H1 (cell line): ENCODE results near the gene CDK13. TPM values are rescaled to one million over a fixed set of nuclear protein-coding genes. Genes with fewer than 3 reads are reported as not detected.

Experiments used
- CTCF ChIA-PET: fragments of 300-600 bp; sonication (Branson Sonifier 250); formaldehyde crosslinking; loops from one replicate; lab custom pipeline; 2021; ENCODE audit not compliant: partially characterized antibody; lab: Charles Lee
- POLR2A ChIA-PET: fragments of 300-600 bp; sonication (Branson Sonifier 250); formaldehyde crosslinking; loops from one replicate; lab custom pipeline; 2021; ENCODE audit warnings: inconsistent platforms; ENCODE audit not compliant: partially characterized antibody; lab: Charles Lee
- DNase-seq, 2 experiments: peaks; one replicate each; pipeline versions ENCODE4 v3.0.0 to v3.0.0-alpha.2; 2010 to 2022; ENCODE audit warnings: low spot score in 2 of 2, low read depth in 1 of 2, mixed read lengths in 1 of 2
- FAIRE-seq: peaks from 2 replicates; lab custom pipeline; 2011; peaks lifted over from hg19 to GRCh38; lab: Jason Lieb, UNC
- H2AFZ ChIP-seq: 2 replicates; pipeline ENCODE4 v1.8.1; 2012; ENCODE audit warnings: low read length, inconsistent platforms
- H2AK5ac ChIP-seq: 2 replicates; pipeline ENCODE4 v1.6.1; 2013; ENCODE audit warnings: low read depth, low read length
- H2BK120ac ChIP-seq: replicated peaks from 2 replicates; pipeline ENCODE3; 2013; ENCODE audit warnings: low read depth, low read length, inconsistent platforms
- H2BK12ac ChIP-seq: 2 replicates; pipeline ENCODE4 v1.6.1; 2013; ENCODE audit warnings: low read depth, low read length
- H2BK15ac ChIP-seq: 2 replicates; pipeline ENCODE4 v1.6.1; 2013; ENCODE audit warnings: low read length
- H2BK20ac ChIP-seq: 2 replicates; pipeline ENCODE4 v1.6.1; 2013; ENCODE audit warnings: low read length
- H2BK5ac ChIP-seq: 2 replicates; pipeline ENCODE4 v1.6.1; 2013; ENCODE audit warnings: low read depth, low read length
- H3K14ac ChIP-seq: 2 replicates; pipeline ENCODE4 v1.6.1; 2013; ENCODE audit warnings: inconsistent platforms; ENCODE audit not compliant: insufficient read length
- H3K18ac ChIP-seq: 2 replicates; pipeline ENCODE4 v1.6.1; 2013; ENCODE audit warnings: low read length; ENCODE audit errors: extremely low read depth
- H3K23ac ChIP-seq: 2 replicates; pipeline ENCODE4 v1.6.1; 2013; ENCODE audit warnings: inconsistent platforms; ENCODE audit not compliant: insufficient read length
- H3K23me2 ChIP-seq: 2 replicates; pipeline ENCODE4 v1.6.1; 2013; ENCODE audit warnings: low read depth, low read length
- H3K27ac ChIP-seq: 2 replicates; pipeline ENCODE4 v1.6.1; 2011; ENCODE audit warnings: low read depth, low read length, inconsistent platforms
- H3K27me3 ChIP-seq, 4 experiments: replicated peaks in 1 of 4; 1 replicate in 1 of 4; 2 replicates in 3 of 4; pipeline versions ENCODE4 v1.6.1 to v1.8.1; 2011 to 2013; ENCODE audit warnings: low read length in 3 of 4, mild to moderate bottlenecking in 3 of 4, inconsistent platforms in 2 of 4, mixed read lengths in 2 of 4, moderate library complexity in 1 of 4; ENCODE audit not compliant: control insufficient read depth in 3 of 4, insufficient read depth in 3 of 4; ENCODE audit errors: extremely low read depth in 1 of 4
- H3K36me3 ChIP-seq, 4 experiments: 2 replicates each; pipeline versions ENCODE4 v1.6.1 to v1.8.1; 2011 to 2013; ENCODE audit warnings: mild to moderate bottlenecking in 4 of 4, low read length in 3 of 4, moderate library complexity in 2 of 4, control low read depth in 1 of 4, inconsistent platforms in 1 of 4; ENCODE audit not compliant: insufficient read depth in 4 of 4, control insufficient read depth in 2 of 4
- H3K4ac ChIP-seq: replicated peaks from 2 replicates; pipeline ENCODE3; 2013; ENCODE audit warnings: low read length, low read depth, mixed read lengths, inconsistent platforms; ENCODE audit not compliant: insufficient read length
- H3K4me1 ChIP-seq, 4 experiments: replicated peaks in 1 of 4; 1 replicate in 1 of 4; 2 replicates in 3 of 4; pipeline versions ENCODE4 v1.6.1 to v1.8.1; 2011 to 2013; ENCODE audit warnings: low read length in 3 of 4, inconsistent platforms in 2 of 4, mixed read lengths in 1 of 4; ENCODE audit not compliant: insufficient read depth in 4 of 4, control insufficient read depth in 3 of 4
- H3K4me2 ChIP-seq, 2 experiments: 2 replicates each; pipeline versions ENCODE4 v1.6.1 to v1.8.1; 2011 to 2013; ENCODE audit warnings: low read depth in 2 of 2, low read length in 2 of 2, control low read depth in 1 of 2, inconsistent platforms in 1 of 2, mild to moderate bottlenecking in 1 of 2; ENCODE audit not compliant: insufficient read depth in 1 of 2
- H3K4me3 ChIP-seq, 4 experiments: fragments of 200-600, 300-600 bp in 1 of 4; sonication (generic), shearing (Covaris generic), sonication (Bioruptor Twin) in 1 of 4; 2 replicates each; pipeline versions ENCODE4 v1.5.1 to v1.8.1; 2011 to 2016; ENCODE audit warnings: low read length in 4 of 4, low read depth in 3 of 4, control low read depth in 2 of 4, inconsistent platforms in 2 of 4, mild to moderate bottlenecking in 2 of 4, mixed read lengths in 1 of 4, moderate library complexity in 1 of 4; ENCODE audit not compliant: insufficient read depth in 2 of 4; ENCODE audit errors: extremely low read depth in 1 of 4
- H3K56ac ChIP-seq: replicated peaks from 2 replicates; pipeline ENCODE3; 2013; ENCODE audit warnings: low read depth, mild to moderate bottlenecking, mixed read lengths, low read length, inconsistent platforms; ENCODE audit not compliant: insufficient read length
- H3K79me1 ChIP-seq: 2 replicates; pipeline ENCODE4 v1.6.1; 2013; ENCODE audit warnings: low read depth, low read length, control low read depth
- H3K79me2 ChIP-seq, 2 experiments: 2 replicates each; pipeline versions ENCODE4 v1.6.1 to v1.8.1; 2012 to 2013; ENCODE audit warnings: low read length in 2 of 2, mild to moderate bottlenecking in 2 of 2, inconsistent platforms in 1 of 2; ENCODE audit not compliant: insufficient read depth in 2 of 2, control insufficient read depth in 1 of 2
- H3K9ac ChIP-seq, 4 experiments: replicated peaks in 1 of 4; 1 replicate in 1 of 4; 2 replicates in 3 of 4; pipeline versions ENCODE4 v1.6.1 to v1.8.1; 2011 to 2013; ENCODE audit warnings: low read depth in 3 of 4, low read length in 3 of 4, control low read depth in 2 of 4, mild to moderate bottlenecking in 2 of 4, moderate library complexity in 2 of 4, inconsistent platforms in 1 of 4; ENCODE audit errors: extremely low read depth in 1 of 4
- H3K9me3 ChIP-seq, 2 experiments: 2 replicates each; pipeline versions ENCODE4 v1.6.1 to v1.8.1; 2012 to 2013; ENCODE audit warnings: mild to moderate bottlenecking in 2 of 2, moderate library complexity in 2 of 2, control low read depth in 1 of 2, inconsistent platforms in 1 of 2, low read depth in 1 of 2, low read length in 1 of 2, mixed read lengths in 1 of 2; ENCODE audit not compliant: insufficient read depth in 2 of 2
- H4K20me1 ChIP-seq, 2 experiments: replicated peaks in 1 of 2; 2 replicates each; pipeline versions ENCODE3 to v1.8.1; 2011 to 2013; ENCODE audit warnings: inconsistent platforms in 2 of 2, low read length in 2 of 2, mild to moderate bottlenecking in 1 of 2; ENCODE audit not compliant: insufficient read depth in 2 of 2, control insufficient read depth in 1 of 2
- H4K5ac ChIP-seq: 2 replicates; pipeline ENCODE4 v1.6.1; 2013; ENCODE audit warnings: low read length, low read depth, mixed read lengths, inconsistent platforms; ENCODE audit not compliant: insufficient read length
- H4K8ac ChIP-seq: 2 replicates; pipeline ENCODE4 v1.8.0; 2013; ENCODE audit warnings: mild to moderate bottlenecking, moderate library complexity, low read length, inconsistent platforms; ENCODE audit not compliant: insufficient read depth; ENCODE audit errors: extremely low read depth
- H4K91ac ChIP-seq: replicated peaks from 2 replicates; pipeline ENCODE3; 2013; ENCODE audit warnings: low read length, mixed read lengths, inconsistent platforms; ENCODE audit not compliant: insufficient read length
- CREB1 ChIP-seq: IDR thresholded peaks from 2 replicates; pipeline ENCODE4 v1.6.1; 2012; ENCODE audit warnings: inconsistent platforms
- WGBS, 2 experiments: shearing (Covaris generic) in 1 of 2; methylation state at CpG; one replicate each; pipeline versions ENCODE4 v1.1.6 to v1.1.7; 2013 to 2015; ENCODE audit warnings: low lambda C conversion rate in 2 of 2, mixed read lengths in 2 of 2, inconsistent platforms in 1 of 2, low coverage in 1 of 2, missing lambda C conversion rate in 1 of 2; ENCODE audit not compliant: insufficient replicate concordance in 2 of 2, insufficient coverage in 1 of 2, insufficient read length in 1 of 2; ENCODE audit errors: extremely low coverage in 1 of 2, missing lambda C conversion rate in 1 of 2; 5-methylcytosine and 5-hydroxymethylcytosine counted together
- polyA plus RNA-seq, 7 experiments: library from polyadenylated mRNA; depleted of rRNA in 3 of 7; stranded (reverse) in 5 of 7; unstranded in 2 of 7; fragments of >200 nt in 5 of 7; fragments of 200-250 nt in 2 of 7; gene quantifications; 1 replicate in 5 of 7; 2 replicates in 1 of 7; 4 replicates in 1 of 7; pipeline versions ENCODE4 v1.2.1 to v1.2.3, GENCODE V29; 2011 to 2013; ENCODE audit warnings: missing spikeins in 2 of 7, mixed read lengths in 2 of 7
- total RNA-seq: library from RNA; stranded (reverse); fragmentation: NEBNext Ultra II Directional; extraction: Animal tissue kit (Norgen Biotek cat#: 25700); gene quantifications from 2 replicates; pipeline ENCODE4 v1.2.1, GENCODE V29; 2021

Gene CDK13
- total and polyA plus RNA-seq, 2 of the 8 experiments (the other 6 are each of a cell fraction or from before 2014, with no cell fraction given), result 22.6 to 49.5 TPM

DNA sequence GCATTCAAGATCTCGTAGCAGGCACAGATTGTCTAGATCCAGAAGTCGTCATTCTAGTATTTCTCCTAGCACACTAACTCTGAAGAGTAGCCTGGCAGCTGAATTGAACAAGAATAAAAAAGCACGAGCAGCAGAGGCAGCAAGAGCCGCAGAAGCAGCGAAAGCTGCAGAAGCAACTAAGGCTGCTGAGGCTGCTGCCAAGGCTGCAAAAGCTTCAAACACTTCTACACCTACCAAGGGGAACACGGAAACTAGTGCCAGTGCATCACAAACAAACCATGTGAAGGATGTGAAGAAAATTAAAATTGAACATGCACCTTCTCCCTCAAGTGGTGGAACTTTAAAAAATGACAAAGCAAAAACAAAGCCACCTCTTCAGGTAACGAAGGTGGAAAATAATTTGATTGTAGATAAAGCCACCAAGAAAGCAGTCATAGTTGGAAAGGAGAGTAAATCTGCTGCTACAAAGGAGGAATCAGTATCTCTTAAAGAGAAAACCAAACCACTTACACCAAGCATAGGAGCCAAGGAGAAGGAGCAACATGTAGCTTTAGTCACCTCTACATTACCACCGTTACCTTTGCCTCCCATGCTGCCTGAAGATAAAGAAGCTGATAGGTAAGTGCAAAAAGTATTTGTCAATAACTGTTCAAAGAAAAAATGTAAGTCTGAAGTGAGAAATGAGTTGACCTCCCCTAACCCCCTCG is 37.7 kb downstream of the CDK13 start:
- Histone ChIP-seq H3K27ac (no peak overlapping the region), H3K36me3 (peaks cover 0 to 11% (median 3%) of the 10 kb centered on the region in 4 experiments; a peak in 2 of 8 replicates), H3K14ac (no peak overlapping the region), H3K4me2 (no peak overlapping the region), H3K9me3 (no peaks in the 10 kb centered on the region), H2AFZ (no peak overlapping the region), H4K8ac (no peak overlapping the region), H3K23ac (no peak overlapping the region), H3K9ac (no peak overlapping the region), H3K18ac (no peak overlapping the region), H2BK5ac (no peak overlapping the region), H2BK15ac (no peak overlapping the region), H3K23me2 (no peaks in the 10 kb centered on the region; the same call in 1 of the 2 replicates), H2BK20ac (no peak overlapping the region), H4K5ac (no peak overlapping the region), H3K4ac (no peak overlapping the region), H3K79me1 (peaks cover 3% of the 10 kb centered on the region; the same call in 1 of the 2 replicates), H2BK120ac (no peak overlapping the region), H2BK12ac (no peak overlapping the region), H3K27me3 (no peaks in the 10 kb centered on the region), H3K56ac (no peak overlapping the region), H3K4me1 (peaks cover 0 to 2% (median 0%) of the 10 kb centered on the region in 4 experiments; a peak in 1 of 7 replicates), H3K79me2 (peaks cover 2 to 63% of the 10 kb centered on the region in 2 experiments; a peak in 3 of 4 replicates), H4K20me1 (peaks cover 0 to 2% of the 10 kb centered on the region in 2 experiments), H2AK5ac (no peak overlapping the region), H4K91ac (no peak overlapping the region), H3K4me3 (no peak overlapping the region)
- ChIA-PET POLR2A (no interaction called here), CTCF (interaction anchor here (1.2 kb wide), 1 partner anchor 88 kb away, joined by 4 read pairs; no protein-coding TSS in a partner anchor)
- WGBS, 2 experiments, result 90% methylated on average over 9 of the region's 9 CpGs; no CpG with 5 or more reads in 1 of the 2 experiments
- DNase-seq (no peak), FAIRE-seq (no peak)
- no peak for TF ChIP-seq CREB1
